ENCODE data around the gene FRMPD3.

GRCh38 chrX:107452581-107452980 lies 3.1 kb downstream of the FRMPD3 start:
- TF ChIP-seq CTCF (conservative IDR thresholded peaks at IDR 0.05 in 1 of 2, IDR thresholded peaks at IDR 0.05 in 1 of 2; ENCODE audit: extremely low read depth in 1 of 2, insufficient read depth in 1 of 2, low read depth in 1 of 2, low read length in 2 of 2) (no peak), EZH2 (IDR thresholded peaks at IDR 0.05; ENCODE audit: borderline replicate concordance, low read length) (no peak)

Data from mammary epithelial cell (primary cell).